Glomerular endothelial cell (primary cell): ENCODE results near the gene DOCK9. TPM values are rescaled to one million over a fixed set of nuclear protein-coding genes. Genes with fewer than 3 reads are reported as not detected.

Experiments
- DNase-seq: peaks from one replicate; pipeline ENCODE4 v3.0.0-alpha.2; 2011; ENCODE audit warnings: low read depth, low spot score; ENCODE audit errors: extremely low read depth
- total RNA-seq: library from RNA; depleted of rRNA; stranded (reverse); fragments of >200 nt; gene quantifications from 2 replicates; pipeline ENCODE4 v1.2.3, GENCODE V29; 2015

The DOCK9 gene
- total RNA-seq, 1 donor from 2014 or later = 400 TPM

DNA sequence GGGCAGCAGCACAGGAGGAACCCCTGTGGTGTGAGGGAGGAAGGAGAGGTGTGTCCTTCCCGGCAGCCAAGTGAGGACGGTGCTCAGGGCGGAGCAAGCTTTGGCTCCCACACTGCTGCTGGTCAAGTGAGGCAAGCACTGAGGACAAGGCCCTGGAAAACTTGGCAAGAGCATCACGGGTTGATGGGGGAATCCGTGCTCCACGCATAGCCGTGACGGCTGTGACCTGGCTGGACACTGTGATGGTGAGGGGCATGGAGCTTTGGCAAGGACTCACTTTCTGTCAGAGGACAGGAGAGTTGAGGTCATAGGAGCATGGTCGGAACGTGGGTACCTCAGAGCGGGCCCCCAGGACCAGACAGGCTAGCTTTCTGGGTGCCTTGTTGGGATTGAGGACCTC is 196.4 kb downstream of the DOCK9 start:
- no peak for DNase-seq

DNA sequence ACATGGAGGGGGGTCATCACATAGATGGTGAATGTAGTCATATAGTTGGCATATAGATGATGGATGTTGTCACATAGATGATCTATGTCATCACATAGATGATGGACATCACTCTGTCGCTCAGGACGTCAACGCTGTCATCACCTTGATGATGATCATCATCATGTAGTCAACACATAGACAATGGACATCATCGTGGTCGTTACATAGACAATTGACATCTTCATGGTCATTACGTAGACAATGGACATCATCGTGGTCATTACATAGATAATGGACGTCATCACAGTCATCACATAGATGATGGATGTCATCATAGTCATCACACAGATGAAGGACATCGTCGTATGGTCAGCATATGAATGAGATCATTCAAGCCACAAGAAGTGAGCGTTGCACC is 196.8 kb downstream of the DOCK9 start:
- no peak for DNase-seq

DNA sequence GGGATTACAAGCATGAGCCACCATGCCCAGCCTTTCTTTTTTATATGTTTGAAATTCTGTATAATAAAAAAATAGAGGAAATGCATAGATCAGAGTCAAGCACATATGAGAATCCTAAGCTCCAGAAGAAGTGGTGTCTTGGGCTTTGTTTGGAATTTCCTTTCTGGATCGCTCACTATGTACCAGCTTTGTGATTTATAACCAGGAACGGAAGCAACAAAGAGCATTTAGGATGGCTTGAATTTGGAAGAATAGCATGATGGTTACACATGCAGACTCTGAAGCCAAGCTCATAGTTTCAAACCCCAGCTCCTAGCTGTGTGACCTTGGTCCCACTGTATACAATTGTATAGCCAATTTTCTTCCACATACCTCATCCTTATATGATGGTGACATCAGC is 197.4 kb downstream of the DOCK9 start:
- peak; percentile 22 for DNase-seq

DNA sequence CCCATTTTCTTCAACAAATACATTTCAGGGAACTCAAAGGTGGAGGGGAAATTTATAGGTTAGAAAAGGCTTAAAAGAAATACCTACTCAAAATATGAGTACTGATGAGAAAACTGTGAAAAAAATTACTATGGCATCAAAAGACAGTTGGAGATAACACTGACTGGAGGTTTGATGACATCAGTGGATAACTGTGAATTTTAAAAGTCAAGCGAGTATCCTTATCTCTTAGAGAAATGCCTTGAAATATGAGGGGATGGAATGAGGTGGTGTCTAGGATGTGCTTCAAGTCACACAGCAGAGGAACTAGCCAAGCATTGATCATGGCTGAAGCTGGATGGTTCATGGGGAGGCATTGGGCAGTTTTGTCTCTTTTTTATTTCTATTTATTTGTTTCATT is 198.2 kb downstream of the DOCK9 start:
- no peak for DNase-seq

DNA sequence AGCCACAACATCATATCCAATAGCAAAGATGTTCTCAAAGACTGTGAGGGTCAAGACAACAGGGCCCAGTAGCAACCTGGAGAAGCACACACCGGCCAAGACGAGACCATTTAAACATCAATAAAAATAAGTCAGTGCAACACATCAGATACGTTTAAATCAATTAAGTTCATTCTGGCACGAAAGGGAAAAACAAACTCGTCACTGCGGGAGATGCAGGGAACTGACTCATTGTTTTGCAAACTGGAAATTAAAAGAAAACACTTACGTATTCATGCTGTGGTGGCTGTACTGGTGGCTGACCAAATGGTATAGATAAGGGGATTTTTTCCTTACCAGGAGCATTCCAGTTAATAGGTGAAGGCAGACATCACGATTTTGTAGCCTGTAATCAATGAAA is 199.1 kb downstream of the DOCK9 start:
- DNase-seq = peak; percentile 39

DNA sequence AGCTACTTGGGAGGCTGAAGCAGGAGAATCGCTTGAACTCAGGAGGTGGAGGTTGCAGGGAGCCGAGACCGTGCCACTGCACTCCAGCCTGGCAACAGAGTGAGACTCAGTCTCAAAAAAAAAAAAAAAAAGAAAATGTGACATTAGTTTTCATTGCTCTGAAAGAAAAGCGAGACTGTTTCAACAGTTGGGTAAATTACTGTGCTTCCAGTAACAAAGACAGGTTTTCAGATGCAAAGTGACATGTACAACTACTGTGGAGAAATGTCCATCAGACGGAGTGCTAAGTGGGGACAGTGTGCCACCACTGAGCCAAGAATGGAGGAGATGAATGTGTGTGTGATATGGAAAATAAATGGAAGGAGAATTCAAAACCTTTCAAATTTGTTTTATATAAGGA is 201.2 kb downstream of the DOCK9 start:
- no peak for DNase-seq

DNA sequence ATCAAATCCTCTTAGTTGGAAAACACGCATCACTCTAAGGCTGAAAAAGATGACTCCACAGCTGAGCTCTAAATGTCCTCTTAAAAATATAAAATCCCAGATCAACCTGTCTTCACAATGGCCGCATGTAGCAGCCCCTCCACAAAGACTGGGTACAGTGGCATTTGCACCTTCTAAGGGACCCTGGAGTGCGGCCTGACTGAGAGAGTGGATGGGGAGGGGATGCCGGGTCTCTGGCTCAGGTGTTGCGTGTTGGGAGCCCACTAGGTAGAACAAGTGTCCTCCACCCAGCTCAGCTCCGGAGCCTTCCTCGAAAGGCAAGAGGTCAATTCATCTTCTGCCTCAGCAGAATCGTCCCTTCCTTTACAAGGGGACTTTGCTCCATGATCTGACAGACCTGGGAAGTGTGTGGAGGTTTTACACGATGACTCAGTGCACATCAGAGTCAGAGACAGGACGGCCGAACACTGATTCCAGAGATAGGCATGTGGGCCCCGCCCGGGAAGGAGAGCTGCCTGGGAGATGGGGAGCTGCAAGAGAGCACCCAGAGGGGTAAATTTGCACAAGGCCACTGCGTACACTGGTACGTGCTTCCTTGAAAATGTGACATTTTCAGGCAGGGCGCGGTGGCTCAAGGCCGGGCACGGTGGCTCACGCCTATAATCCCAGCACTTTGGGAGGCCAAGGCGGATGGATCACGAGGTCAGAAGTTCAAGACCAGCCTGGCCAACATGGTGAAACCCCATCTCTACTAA is 201.8 kb downstream of the DOCK9 start:
- no peak for DNase-seq

DNA sequence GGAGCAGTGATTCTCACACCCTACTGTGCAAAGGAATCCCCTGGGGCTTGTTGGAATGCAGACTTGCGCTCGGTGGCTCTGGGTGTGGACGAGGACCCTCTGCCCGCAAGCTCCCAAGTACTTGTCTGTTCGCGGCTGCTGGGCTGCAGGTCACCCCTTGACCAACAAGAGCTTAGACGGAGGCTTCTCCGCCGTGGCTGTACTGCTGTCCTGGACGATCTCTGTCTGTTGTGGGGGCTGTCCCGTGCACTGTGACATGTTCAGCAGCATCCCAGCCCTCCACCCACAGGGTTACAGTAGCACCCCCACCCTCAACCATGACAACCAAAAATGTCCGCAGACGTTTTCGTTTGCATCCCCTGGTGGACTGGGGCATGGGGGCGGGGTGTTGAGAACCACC is 202.5 kb downstream of the DOCK9 start:
- DNase-seq = no peak

DNA sequence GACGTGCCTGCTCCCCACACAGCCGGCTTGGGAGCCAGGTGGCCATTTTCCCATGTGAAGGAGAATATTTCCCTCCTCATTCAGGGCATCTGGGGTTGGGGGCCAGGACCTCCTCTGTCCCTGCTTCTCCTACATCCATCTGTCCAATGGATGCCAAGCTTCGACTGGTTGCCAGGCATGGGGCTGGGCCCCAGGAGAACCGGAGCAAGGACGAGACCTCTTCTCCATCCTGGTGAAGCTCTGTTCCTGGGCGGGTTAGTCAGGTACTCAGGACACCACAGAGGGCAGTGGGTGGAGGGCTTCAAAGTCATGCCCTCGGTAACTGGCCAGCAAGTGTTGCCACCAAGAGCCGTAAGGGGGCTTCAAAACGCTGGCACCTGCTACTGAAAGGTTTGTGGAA is 203.1 kb downstream of the DOCK9 start:
- no peak for DNase-seq

DNA sequence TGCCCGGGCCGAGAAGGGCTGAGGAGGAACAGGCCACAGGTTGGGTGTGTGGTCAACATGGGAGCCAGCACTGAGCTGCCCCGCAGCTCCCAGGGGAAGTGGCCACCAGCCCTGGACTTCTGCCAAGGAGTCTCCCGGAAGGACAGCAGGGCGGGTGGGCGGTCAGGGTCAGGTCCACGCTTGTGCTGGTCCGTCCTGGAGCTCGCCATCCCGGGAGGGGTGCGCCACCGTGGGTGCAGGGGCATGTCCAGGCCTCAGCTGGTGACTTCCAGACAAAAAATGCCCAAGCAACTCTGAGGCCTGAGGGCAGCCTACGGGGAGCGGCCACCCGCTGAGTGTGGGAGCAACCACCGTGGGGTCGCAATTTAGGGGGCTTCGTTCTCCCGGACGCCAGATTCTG is 203.9 kb downstream of the DOCK9 start:
- DNase-seq = no peak

DNA sequence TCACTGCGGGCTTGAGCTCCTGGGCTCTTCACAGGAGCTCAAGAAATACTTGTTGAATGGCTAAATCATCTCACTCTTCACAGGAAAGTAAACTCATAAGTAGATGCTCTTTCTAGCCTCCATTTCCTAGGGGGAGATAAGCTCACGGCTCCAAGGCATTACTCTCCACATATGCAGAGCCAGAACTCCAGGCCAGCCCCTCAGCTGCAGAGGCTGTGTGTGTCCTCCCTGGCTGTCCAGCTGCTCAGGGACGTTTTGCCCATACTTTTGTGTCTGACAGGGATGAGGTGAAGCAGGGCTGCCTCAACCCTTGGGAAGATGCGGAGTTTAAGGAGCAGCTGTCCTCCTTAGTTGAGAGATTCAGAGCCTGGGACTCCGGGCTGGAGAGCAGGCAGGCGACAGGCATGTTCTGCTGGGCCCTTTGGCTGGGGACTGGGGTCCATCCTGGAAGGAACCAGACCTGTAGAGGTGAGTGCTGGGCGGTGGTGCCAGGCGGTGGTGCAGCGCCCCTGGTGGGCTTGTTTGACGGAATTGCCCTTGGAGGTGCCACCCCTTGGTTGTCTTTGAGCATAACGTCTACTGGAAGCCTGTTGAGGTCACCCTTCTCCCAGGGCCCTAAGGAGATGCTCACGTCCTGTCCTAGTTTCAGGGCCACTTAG is 204.9 kb downstream of the DOCK9 start:
- no peak for DNase-seq

DNA sequence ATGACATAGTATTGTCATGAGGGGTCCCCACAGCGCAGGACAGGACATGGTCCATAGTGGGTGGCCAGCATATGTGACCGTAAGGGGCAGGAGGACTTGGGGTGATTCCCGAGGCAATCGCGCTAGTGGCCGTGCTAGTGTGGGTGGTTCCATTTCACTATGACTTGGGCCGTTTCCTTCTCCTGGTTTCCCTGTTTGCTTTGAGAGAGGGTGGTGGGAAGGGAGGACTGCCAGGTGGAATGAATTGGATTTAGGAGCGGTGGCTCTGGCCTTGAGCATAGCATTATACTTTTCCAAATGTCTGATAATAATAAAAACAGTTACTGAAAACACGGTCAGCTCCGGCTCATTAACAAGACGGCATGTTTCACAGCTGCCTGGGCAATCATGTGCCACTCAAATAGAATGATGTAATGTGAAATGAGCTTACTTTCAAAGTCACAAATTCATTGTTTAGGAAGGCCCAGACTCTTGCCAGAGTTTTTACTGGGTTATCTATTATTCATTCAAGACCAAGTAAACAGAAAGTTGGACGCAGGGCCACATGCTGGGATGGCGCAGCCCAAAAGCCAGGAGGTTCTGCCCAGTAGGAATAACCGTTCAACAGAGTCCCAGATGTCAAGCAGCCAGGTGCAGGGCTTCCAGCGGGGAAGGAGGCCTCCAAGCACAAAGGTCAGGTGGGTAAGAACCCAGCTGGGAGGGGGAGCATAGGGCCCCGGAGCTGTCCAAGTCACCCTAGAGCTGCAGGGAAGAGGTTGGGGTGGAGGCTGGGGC is 205.8 kb downstream of the DOCK9 start:
- no peak for DNase-seq

DNA sequence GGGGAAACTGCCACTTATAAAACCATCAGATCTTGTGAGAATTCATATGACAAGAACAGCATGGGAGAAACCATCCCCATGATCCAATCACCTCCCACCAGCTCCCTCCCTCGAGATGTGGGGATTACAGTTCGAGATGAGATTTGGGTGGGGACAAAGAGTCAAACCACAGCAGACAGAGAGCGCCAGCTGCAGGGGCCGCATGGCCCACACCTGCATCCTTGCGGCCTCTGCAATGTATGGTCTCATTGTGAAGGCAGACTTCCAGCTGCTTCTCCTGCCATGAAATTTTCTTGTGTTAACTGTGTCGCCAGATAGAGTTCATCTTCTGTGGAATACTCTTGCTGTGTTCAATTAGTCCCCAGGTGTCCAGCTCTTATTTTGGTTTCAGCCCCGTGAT is 208.1 kb downstream of the DOCK9 start:
- no peak for DNase-seq

DNA sequence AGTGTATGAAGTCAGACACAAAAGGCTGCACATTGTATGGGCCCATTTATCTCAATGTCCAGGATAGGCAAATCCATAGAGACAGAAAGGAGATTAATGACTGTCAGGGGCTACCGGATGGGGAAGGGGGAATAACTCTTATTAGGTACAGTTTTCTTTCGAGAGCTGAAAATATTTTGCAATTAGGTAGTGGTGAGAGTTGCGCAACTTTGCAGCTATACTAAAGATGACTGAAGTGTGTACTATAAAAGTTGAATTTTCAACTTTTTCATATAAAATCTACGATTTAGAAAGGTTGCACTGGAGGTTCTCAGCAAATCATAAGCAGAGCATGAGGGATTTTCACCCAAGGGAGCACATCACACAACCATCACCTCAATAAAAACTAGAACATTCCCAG is 209.3 kb downstream of the DOCK9 start:
- no peak for DNase-seq

DNA sequence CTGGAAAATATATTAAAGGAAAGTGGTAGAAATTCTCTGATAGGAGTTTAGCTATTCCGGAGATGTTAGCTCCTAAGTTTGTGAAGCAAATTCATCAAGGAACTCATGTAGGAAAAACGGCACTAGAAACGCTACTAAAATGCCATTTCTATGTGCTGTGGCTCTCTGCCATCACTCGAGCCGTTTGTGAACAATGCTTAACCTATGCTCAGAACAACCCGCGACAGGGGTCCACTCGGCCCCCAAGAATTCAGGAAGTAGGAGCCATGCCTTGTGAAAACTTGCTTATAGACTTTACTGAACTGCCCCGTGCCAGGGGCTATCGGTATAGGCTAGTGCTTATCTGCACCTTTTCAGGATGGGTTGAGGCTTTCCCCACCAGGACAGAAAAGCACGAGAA is 211.2 kb downstream of the DOCK9 start:
- no peak for DNase-seq

DNA sequence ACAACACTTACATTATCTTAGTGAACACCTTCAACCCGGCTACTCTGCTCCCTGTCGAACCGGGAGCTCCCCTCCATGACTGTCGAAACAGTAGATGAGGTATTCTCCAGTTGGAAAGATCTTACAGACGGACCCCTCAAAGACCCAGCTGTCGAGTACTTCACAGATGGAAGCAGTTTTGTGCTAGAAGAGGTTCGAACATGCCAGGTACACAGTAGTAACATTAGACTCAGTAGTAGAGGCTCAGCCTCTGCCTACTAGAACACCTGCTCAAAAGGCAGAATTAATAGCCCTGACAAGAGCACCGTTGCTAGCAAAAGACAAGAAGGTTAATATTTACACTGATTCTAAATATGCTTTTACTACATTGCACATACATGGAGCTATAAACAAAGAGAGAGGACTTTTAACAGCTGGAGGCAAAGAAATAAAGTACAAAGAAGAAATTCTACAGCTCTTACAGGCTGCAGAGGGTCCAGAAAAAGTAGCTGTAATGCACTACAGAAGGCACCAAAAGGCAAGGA is 211.8 kb downstream of the DOCK9 start:
- DNase-seq = no peak

DNA sequence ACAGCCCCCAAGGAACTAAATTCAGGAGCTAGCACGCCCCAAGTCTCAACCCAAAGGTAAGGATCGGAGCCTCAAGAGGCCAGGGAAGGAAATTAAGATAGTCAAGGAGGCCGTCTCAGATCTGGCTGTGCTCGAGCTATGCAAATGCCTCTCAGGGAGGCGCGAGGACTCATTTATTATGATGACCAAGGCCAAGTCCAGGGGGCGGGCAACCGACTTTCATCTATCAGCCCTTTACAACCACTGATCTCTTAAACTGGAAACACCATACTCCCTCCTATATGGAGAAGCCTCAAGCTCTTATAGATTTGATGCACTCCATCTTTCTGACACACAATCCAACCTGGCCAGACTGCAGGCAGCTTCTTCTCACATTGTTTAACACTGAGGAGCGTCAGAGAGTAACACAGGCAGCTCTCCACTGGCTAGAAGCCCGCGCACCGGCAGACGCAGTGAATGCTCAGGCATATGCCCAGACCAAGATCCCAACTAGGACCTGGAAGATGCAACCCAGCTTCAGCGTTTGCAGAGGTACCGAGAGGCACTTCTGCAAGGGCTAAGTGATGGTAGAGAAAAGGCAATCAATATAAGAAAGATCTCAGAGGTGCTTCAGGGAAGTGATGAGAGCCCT is 215.8 kb downstream of the DOCK9 start:
- DNase-seq = no peak

DNA sequence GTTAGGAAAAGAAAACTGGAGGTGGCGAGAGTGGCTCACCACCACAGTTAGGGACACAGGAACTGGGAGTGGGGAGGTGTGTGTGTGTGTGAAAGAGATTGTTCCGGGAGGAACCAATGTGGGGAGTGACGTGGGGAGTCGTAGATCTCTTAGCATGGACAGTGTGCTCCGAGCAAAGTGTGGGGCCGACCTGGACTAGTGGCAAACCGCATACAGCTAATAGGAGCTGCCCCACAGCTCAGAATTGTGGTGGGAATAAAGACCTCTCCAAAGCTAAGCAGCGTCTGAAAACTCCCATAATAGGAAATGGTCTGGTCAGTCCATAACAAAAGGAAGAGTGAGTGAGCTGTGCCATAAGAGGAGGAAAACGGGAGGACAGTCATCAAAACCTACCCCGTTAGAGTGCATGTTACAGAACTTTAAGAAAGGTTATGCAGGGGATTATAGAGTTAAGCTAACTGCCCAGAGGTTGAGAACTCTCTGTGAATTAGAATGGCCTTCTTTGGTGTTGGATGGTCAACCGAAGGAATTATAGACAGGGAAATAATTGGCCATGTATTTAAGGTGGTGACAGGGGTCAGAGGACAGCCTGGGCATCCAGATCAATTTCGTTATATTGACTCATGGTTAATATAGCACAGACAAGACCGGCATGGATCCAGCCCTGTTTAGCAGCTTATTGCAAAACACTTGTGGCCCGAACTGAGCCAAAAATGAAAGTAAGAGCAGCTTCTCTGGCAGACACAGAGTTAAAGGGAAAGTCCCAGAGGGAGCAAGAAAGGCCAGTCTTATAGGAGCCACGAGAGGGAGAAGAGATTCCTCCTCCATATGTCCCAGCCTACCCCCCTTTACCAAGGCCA is 216.5 kb downstream of the DOCK9 start:
- no peak for DNase-seq

DNA sequence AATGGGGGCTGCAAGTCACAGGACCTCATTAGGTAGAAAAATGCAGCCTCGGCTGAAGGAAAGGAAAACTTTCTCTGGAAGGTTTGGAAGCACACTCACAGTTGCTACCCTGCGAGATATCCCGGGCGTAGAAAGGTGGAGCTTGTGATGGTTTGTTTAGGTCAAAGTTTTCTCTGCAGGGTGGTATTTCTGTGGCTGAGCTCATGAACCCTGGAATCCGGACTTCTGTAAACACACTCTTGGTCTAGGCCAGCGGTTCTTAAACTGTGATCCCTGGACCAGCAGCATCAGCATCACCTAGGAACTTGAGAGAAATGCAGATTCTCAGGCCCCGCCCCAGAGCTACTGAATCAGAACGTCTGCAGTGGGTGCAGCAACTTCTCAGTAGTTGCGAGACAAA is 222.1 kb downstream of the DOCK9 start:
- no peak for DNase-seq

DNA sequence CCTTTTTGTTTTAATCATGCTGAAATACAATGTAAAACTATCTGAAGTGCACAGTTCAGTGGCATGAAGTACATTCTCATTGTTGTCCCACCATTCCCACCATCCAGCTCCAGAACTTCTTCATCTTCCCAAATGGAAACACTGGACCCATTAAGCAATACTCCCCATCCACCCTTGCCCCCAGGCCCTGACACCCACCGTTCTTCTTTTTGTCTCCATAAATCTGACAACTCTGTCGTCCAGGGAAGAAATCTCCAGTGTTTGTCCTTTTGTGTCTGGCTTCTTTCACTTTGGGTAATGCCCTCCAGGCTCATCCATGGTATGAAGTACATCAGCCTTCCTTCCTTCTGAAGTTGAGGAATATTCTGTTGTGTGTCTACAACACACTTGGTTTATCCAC is 222.7 kb downstream of the DOCK9 start:
- no peak for DNase-seq
